OCI-LY7 (cell line): Measurements from ENCODE around the gene DOCK1. TPM values are rescaled to one million over a fixed set of nuclear protein-coding genes. Genes with fewer than 3 reads are reported as not detected.
"Not testable (repeated sequence)": the region's sequence is repeated elsewhere in the genome, so short reads cannot be mapped to it uniquely, and the experiment has no call there.

Experiments used
- BruUV-seq: library from RNA; stranded (reverse); fragments of 400-500 nt; replicated peaks from 2 replicates; lab custom pipeline; 2021; lab: Mats Ljungman, UMichigan
- CTCF ChIA-PET: fragments of 300-600 bp; sonication (Branson Sonifier 250); formaldehyde crosslinking; loops from one replicate; lab custom pipeline; 2022; ENCODE audit warnings: antibody characterized with exemption; ENCODE audit not compliant: unreplicated experiment; lab: Charles Lee
- POLR2A ChIA-PET: fragments of 300-600 bp; sonication (Branson Sonifier 250); formaldehyde crosslinking; loops from one replicate; lab custom pipeline; 2022; ENCODE audit warnings: antibody characterized with exemption; lab: Charles Lee
- DNase-seq: peaks from one replicate; pipeline ENCODE4 v3.0.0-alpha.2; 2015; ENCODE audit warnings: low spot score
- H2AFZ ChIP-seq: fragments of 200-600 bp; sonication (generic), shearing (Covaris generic); 2 replicates; pipeline ENCODE4 v1.6.1; 2014; ENCODE audit warnings: mild to moderate bottlenecking, antibody characterized with exemption, low read length, moderate library complexity
- H3K27ac ChIP-seq: fragments of 200-600 bp; sonication (generic); 2 replicates; pipeline ENCODE4 v1.5.1; 2014; ENCODE audit warnings: mixed run types, low read depth, mild to moderate bottlenecking, moderate library complexity, low read length, inconsistent platforms; ENCODE audit not compliant: poor library complexity, severe bottlenecking
- H3K36me3 ChIP-seq: fragments of 200-600 bp; sonication (generic); 2 replicates; pipeline ENCODE4 v1.6.1; 2014; ENCODE audit warnings: mild to moderate bottlenecking, antibody characterized with exemption, low read length, moderate library complexity, mixed read lengths; ENCODE audit not compliant: insufficient read depth
- H3K4me1 ChIP-seq: fragments of 200-600 bp; sonication (generic); 2 replicates; pipeline ENCODE4 v1.5.1; 2014; ENCODE audit warnings: mild to moderate bottlenecking, low read length; ENCODE audit not compliant: insufficient read depth, poor library complexity, severe bottlenecking
- H3K4me2 ChIP-seq: fragments of 200-600 bp; sonication (generic); 2 replicates; pipeline ENCODE4 v1.6.1; 2014; ENCODE audit warnings: mild to moderate bottlenecking, low read length
- H3K4me3 ChIP-seq: fragments of 200-600 bp; sonication (generic); 2 replicates; pipeline ENCODE4 v1.5.1; 2014; ENCODE audit warnings: mild to moderate bottlenecking, low read depth, low read length; ENCODE audit not compliant: poor library complexity, severe bottlenecking
- H3K79me2 ChIP-seq: fragments of 200-600 bp; sonication (generic); 2 replicates; pipeline ENCODE4 v1.6.1; 2016; ENCODE audit warnings: low read depth, mild to moderate bottlenecking, low read length, moderate library complexity, mixed read lengths; ENCODE audit not compliant: insufficient read depth
- H3K9me2 ChIP-seq: fragments of 200-600 bp; sonication (generic); 2 replicates; pipeline ENCODE4 v1.6.1; 2016; ENCODE audit warnings: mild to moderate bottlenecking, low read length, mixed read lengths; ENCODE audit not compliant: insufficient read depth
- H3K9me3 ChIP-seq: fragments of 200-600 bp; sonication (generic); 2 replicates; pipeline ENCODE4 v1.6.1; 2014; ENCODE audit warnings: mild to moderate bottlenecking, mixed run types, low read length, mixed read lengths
- H4K20me1 ChIP-seq: fragments of 200-600 bp; sonication (generic); 2 replicates; pipeline ENCODE4 v1.6.1; 2014; ENCODE audit warnings: mild to moderate bottlenecking, antibody characterized with exemption, low read length, moderate library complexity, mixed read lengths; ENCODE audit not compliant: insufficient read depth
- EZH2phosphoT487 ChIP-seq: fragments of 200-600 bp; sonication (generic); IDR thresholded peaks from 2 replicates; pipeline ENCODE4 v1.6.1; 2018; ENCODE audit warnings: low read depth, borderline replicate concordance, mild to moderate bottlenecking, mixed run types, antibody characterized with exemption, low read length, moderate library complexity, mixed read lengths
- intact Hi-C: fragments of 100-400 bp; cut with micrococcal nuclease; formaldehyde crosslinking; loops from one replicate; pipeline ENCODE4 v1.10.0; 2022; ENCODE audit not compliant: unreplicated experiment
- total RNA-seq, 2 experiments: library from RNA; depleted of rRNA in 1 of 2; stranded (reverse); fragments of >200 nt in 1 of 2; shearing (Covaris generic) in 1 of 2; gene quantifications; 2 replicates each; pipeline ENCODE4 v1.2.3, GENCODE V29; 2014 to 2022
- TF ChIP-seq, protein P1 (sequence below): fragments of 200-600 bp; sonication (generic); conservative IDR thresholded peaks from 2 replicates; pipeline ENCODE4 v1.5.1; 2014; ENCODE audit warnings: mild to moderate bottlenecking, antibody characterized with exemption, low read length, moderate library complexity, mixed read lengths

DOCK1 gene
- total RNA-seq, 2 experiments from 2014 or later, result not detected

DNA sequence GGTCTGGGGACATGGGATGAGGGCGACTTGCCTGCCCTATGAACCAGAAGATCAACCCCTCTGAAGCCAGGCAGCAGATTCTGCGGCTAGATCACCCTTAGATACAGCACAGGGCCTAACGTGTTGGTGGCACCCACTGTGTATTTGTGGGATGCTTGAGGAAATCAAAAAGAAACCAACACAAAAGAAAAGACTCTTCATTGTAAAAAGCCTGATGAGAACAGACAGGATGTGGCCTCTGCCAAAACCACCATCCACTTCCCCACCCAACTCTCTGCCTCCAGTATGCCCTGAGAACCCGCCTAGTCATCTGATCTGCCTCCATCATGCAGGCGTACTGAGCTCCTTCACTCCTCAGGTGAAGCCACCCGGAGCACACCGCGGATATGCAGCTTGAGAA lies 388.4 kb downstream of the DOCK1 start:
- H3K4me2 ChIP-seq, result no peak overlapping the region
- no peak for DNase-seq
- no peaks in the 10 kb centered on the region for H3K9me3 ChIP-seq
- H3K36me3 ChIP-seq, result no peaks in the 10 kb centered on the region
- no peaks in the 10 kb centered on the region for H3K4me1 ChIP-seq
- ChIA-PET CTCF (no interaction called here), POLR2A (interaction anchor here (0.5 kb wide), 1 partner anchor 312 kb away, joined by 4 read pairs; no protein-coding TSS in a partner anchor)
- no peak overlapping the region for H3K27ac ChIP-seq
- no TSS peak for BruUV-seq
- H4K20me1 ChIP-seq, result no peaks in the 10 kb centered on the region
- H3K9me2 ChIP-seq, result no peaks in the 10 kb centered on the region
- intact Hi-C loops, result no loop called here
- H2AFZ ChIP-seq, result no peak overlapping the region
- H3K79me2 ChIP-seq, result no peaks in the 10 kb centered on the region
- H3K4me3 ChIP-seq, result no peak overlapping the region
- no peak for TF ChIP-seq EZH2phosphoT487
- TF ChIP-seq, protein P1, sequence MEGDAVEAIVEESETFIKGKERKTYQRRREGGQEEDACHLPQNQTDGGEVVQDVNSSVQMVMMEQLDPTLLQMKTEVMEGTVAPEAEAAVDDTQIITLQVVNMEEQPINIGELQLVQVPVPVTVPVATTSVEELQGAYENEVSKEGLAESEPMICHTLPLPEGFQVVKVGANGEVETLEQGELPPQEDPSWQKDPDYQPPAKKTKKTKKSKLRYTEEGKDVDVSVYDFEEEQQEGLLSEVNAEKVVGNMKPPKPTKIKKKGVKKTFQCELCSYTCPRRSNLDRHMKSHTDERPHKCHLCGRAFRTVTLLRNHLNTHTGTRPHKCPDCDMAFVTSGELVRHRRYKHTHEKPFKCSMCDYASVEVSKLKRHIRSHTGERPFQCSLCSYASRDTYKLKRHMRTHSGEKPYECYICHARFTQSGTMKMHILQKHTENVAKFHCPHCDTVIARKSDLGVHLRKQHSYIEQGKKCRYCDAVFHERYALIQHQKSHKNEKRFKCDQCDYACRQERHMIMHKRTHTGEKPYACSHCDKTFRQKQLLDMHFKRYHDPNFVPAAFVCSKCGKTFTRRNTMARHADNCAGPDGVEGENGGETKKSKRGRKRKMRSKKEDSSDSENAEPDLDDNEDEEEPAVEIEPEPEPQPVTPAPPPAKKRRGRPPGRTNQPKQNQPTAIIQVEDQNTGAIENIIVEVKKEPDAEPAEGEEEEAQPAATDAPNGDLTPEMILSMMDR, result no peak

DNA sequence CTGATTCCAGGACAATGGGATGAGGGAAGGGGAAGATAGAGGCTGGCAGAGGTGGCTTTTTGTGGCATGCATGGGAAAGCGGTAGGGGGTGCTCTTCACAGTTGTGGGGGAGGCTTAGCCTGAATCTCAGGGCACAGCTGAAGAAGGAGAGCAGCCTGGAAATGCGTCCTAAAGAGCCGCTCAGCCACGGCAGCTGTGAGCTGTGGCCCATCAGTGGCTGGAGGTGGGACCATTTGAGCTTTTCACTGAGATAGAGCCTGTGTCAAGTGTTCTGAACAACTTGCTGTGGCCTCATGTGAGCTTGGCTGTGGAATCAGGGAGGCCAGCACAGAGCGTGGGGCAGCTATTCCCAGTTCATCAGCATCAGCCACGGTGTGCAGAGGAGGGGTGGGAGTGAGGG lies 391.5 kb downstream of the DOCK1 start:
- Histone ChIP-seq H3K4me3 (no peak overlapping the region), H3K9me2 (no peaks in the 10 kb centered on the region), H3K79me2 (no peaks in the 10 kb centered on the region), H3K4me1 (no peaks in the 10 kb centered on the region), H3K9me3 (no peaks in the 10 kb centered on the region), H3K27ac (no peak overlapping the region), H3K4me2 (no peak overlapping the region), H3K36me3 (no peaks in the 10 kb centered on the region), H2AFZ (no peak overlapping the region), H4K20me1 (no peaks in the 10 kb centered on the region)
- ChIA-PET CTCF (interaction anchor here (0.6 kb wide), 1 partner anchor 27 kb away, joined by 3 read pairs; no protein-coding TSS in a partner anchor), POLR2A (no interaction called here)
- no peak for TF ChIP-seq EZH2phosphoT487
- TF ChIP-seq, protein P1, result no peak
- intact Hi-C loops, result no loop called here
- no peak for DNase-seq
- no TSS peak for BruUV-seq

- intact Hi-C loops, result no loop called here
- no peak overlapping the region for H2AFZ ChIP-seq
- BruUV-seq, result no TSS peak
- no peaks in the 10 kb centered on the region for H3K4me1 ChIP-seq
- TF ChIP-seq, protein P1, result no peak
- no peak for TF ChIP-seq EZH2phosphoT487
- H3K9me2 ChIP-seq, result no peaks in the 10 kb centered on the region
- no peaks in the 10 kb centered on the region for H3K9me3 ChIP-seq
- no peak overlapping the region for H3K4me2 ChIP-seq
- no peak overlapping the region for H3K27ac ChIP-seq
- H4K20me1 ChIP-seq, result no peaks in the 10 kb centered on the region
- POLR2A ChIA-PET, result interaction anchor here (0.6 kb wide), 1 partner anchor 585 kb away, joined by 3 read pairs; no protein-coding TSS in a partner anchor
- H3K79me2 ChIP-seq, result no peaks in the 10 kb centered on the region
- no peaks in the 10 kb centered on the region for H3K36me3 ChIP-seq
- no peak overlapping the region for H3K4me3 ChIP-seq
- CTCF ChIA-PET, result no interaction called here
- no peak for DNase-seq
These were observed 393.2 kb downstream of the DOCK1 start for GRCh38 chr10:127298381-127298780.

GRCh38 chr10:127299192-127299591 lies 394.0 kb downstream of the DOCK1 start:
- BruUV-seq, POLR2A ChIA-PET, intact Hi-C loops: not testable (repeated sequence)

More at GRCh38 chr10:127299192-127299591, 394.0 kb downstream of the DOCK1 start:
- H3K4me2 ChIP-seq, H3K4me1 ChIP-seq, CTCF ChIA-PET, H4K20me1 ChIP-seq, H3K9me3 ChIP-seq, H2AFZ ChIP-seq, H3K36me3 ChIP-seq, DNase-seq, H3K79me2 ChIP-seq, H3K27ac ChIP-seq, H3K9me2 ChIP-seq, H3K4me3 ChIP-seq: not testable (repeated sequence)
